Esophagus squamous epithelium (tissue), 4 donors: Measurements from ENCODE around the gene TMEM72.

ENCODE experiments used
- POLR2A ChIP-seq, 4 donors: fragments of 450-650 bp; IDR thresholded peaks; one replicate each; pipeline ENCODE4 v1.6.1; 2017; ENCODE audit warnings: antibody characterized with exemption in 4 of 4, mild to moderate bottlenecking in 4 of 4, moderate library complexity in 3 of 4
- TF ChIP-seq, protein P1 (sequence below), 6 experiments: fragments of 450-650 bp in 4 of 6; fragments of 200-600 bp in 2 of 6; sonication (generic) in 2 of 6; IDR thresholded peaks; one replicate each; pipeline ENCODE4 v1.5.1; 2016 to 2019; ENCODE audit warnings: antibody characterized with exemption in 6 of 6, mild to moderate bottlenecking in 4 of 6, moderate library complexity in 4 of 6

- TF ChIP-seq, protein P1, sequence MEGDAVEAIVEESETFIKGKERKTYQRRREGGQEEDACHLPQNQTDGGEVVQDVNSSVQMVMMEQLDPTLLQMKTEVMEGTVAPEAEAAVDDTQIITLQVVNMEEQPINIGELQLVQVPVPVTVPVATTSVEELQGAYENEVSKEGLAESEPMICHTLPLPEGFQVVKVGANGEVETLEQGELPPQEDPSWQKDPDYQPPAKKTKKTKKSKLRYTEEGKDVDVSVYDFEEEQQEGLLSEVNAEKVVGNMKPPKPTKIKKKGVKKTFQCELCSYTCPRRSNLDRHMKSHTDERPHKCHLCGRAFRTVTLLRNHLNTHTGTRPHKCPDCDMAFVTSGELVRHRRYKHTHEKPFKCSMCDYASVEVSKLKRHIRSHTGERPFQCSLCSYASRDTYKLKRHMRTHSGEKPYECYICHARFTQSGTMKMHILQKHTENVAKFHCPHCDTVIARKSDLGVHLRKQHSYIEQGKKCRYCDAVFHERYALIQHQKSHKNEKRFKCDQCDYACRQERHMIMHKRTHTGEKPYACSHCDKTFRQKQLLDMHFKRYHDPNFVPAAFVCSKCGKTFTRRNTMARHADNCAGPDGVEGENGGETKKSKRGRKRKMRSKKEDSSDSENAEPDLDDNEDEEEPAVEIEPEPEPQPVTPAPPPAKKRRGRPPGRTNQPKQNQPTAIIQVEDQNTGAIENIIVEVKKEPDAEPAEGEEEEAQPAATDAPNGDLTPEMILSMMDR (IDR thresholded peaks at IDR 0.05) = no peak
- no peak for TF ChIP-seq POLR2A (IDR thresholded peaks at IDR 0.05)
These were observed 71.4 kb downstream of the TMEM72 start for GRCh38 chr10:44982496-44982895.
